Endothelial cell of umbilical vein (primary cell): ENCODE measurements around the gene TSPOAP1. TPM values are rescaled to one million over a fixed set of nuclear protein-coding genes. Genes with fewer than 3 reads are reported as not detected.

Experiments
- BruUV-seq: library from RNA; stranded (reverse); fragments of 400-500 nt; replicated peaks from 2 replicates; lab custom pipeline; 2021; lab: Mats Ljungman, UMichigan
- CTCF ChIA-PET: fragments of 300-600, 350-600 bp; sonication (Branson Sonifier 250); formaldehyde crosslinking; loops from one replicate; lab custom pipeline; 2021; ENCODE audit warnings: antibody characterized with exemption, inconsistent platforms; lab: Charles Lee
- POLR2A ChIA-PET: fragments of 300-600, 350-600 bp; sonication (Branson Sonifier 250); formaldehyde crosslinking; loops from one replicate; lab custom pipeline; 2021; ENCODE audit warnings: antibody characterized with exemption, inconsistent platforms; lab: Charles Lee
- DNase-seq: peaks from one replicate; pipeline ENCODE4 v3.0.0-alpha.2; 2011; ENCODE audit warnings: low read depth, low spot score
- FAIRE-seq: peaks from 2 replicates; lab custom pipeline; 2011; peaks lifted over from hg19 to GRCh38; lab: Jason Lieb, UNC
- H2AFZ ChIP-seq: 2 replicates; pipeline ENCODE4 v1.6.0; 2012; ENCODE audit warnings: low read depth, low read length, control low read depth, inconsistent platforms
- H3K27ac ChIP-seq: 2 replicates; pipeline ENCODE4 v1.5.1; 2011; ENCODE audit warnings: low read depth, mild to moderate bottlenecking, control low read depth, low read length, moderate library complexity; ENCODE audit not compliant: insufficient read depth
- H3K27me3 ChIP-seq, 2 experiments: 2 replicates each; pipeline versions ENCODE4 v1.6.0 to v1.6.1; 2011; ENCODE audit warnings: low read length in 2 of 2, mixed read lengths in 1 of 2; ENCODE audit not compliant: control insufficient read depth in 2 of 2, insufficient read depth in 2 of 2
- H3K36me3 ChIP-seq, 2 experiments: 2 replicates in 1 of 2; 3 replicates in 1 of 2; pipeline ENCODE4 v1.5.1; 2011; ENCODE audit warnings: low read length in 2 of 2, mild to moderate bottlenecking in 1 of 2, moderate library complexity in 1 of 2; ENCODE audit not compliant: control insufficient read depth in 2 of 2, insufficient read depth in 2 of 2; ENCODE audit errors: extremely low read depth in 1 of 2
- H3K4me1 ChIP-seq: 3 replicates; pipeline ENCODE4 v1.5.1; 2011; ENCODE audit warnings: mild to moderate bottlenecking, low read length; ENCODE audit not compliant: control insufficient read depth, insufficient read depth; ENCODE audit errors: extremely low read depth
- H3K4me2 ChIP-seq: 2 replicates; pipeline ENCODE4 v1.6.1; 2011; ENCODE audit warnings: low read length, control low read depth, mixed read lengths; ENCODE audit not compliant: insufficient read depth
- H3K4me3 ChIP-seq, 3 experiments: fragments of 200-600 bp in 1 of 3; sonication (generic), shearing (Covaris generic) in 1 of 3; replicated peaks in 1 of 3; 2 replicates each; pipeline ENCODE4 v1.5.1; 2011 to 2016; ENCODE audit warnings: control low read depth in 3 of 3, low read length in 3 of 3, mild to moderate bottlenecking in 2 of 3, inconsistent platforms in 1 of 3, low read depth in 1 of 3, moderate library complexity in 1 of 3; ENCODE audit not compliant: insufficient read depth in 1 of 3
- H3K79me2 ChIP-seq: 2 replicates; pipeline ENCODE4 v1.6.0; 2012; ENCODE audit warnings: low read length, inconsistent platforms; ENCODE audit not compliant: control insufficient read depth, insufficient read depth
- H3K9ac ChIP-seq: replicated peaks from 2 replicates; pipeline ENCODE3; 2011; ENCODE audit warnings: low read length, control low read depth; ENCODE audit not compliant: insufficient read depth; ENCODE audit errors: extremely low read depth
- H3K9me1 ChIP-seq: replicated peaks from 3 replicates; pipeline ENCODE4 v1.6.0; 2011; ENCODE audit warnings: mild to moderate bottlenecking, low read length; ENCODE audit not compliant: control insufficient read depth, insufficient read depth; ENCODE audit errors: extremely low read depth
- H3K9me3 ChIP-seq: replicated peaks from 2 replicates; pipeline ENCODE4 v1.5.1; 2012; ENCODE audit warnings: low read length, inconsistent platforms; ENCODE audit not compliant: control insufficient read depth, insufficient read depth
- H4K20me1 ChIP-seq: replicated peaks from 2 replicates; pipeline ENCODE3; 2011; ENCODE audit warnings: mild to moderate bottlenecking, low read length; ENCODE audit not compliant: control insufficient read depth, insufficient read depth; ENCODE audit errors: extremely low read depth
- EZH2 ChIP-seq: IDR thresholded peaks from 2 replicates; pipeline ENCODE4 v1.6.1; 2012; ENCODE audit warnings: borderline replicate concordance, low read depth, mild to moderate bottlenecking, moderate library complexity, low read length, inconsistent platforms; ENCODE audit not compliant: severe bottlenecking
- FOS ChIP-seq: IDR thresholded peaks from 2 replicates; pipeline ENCODE4 v1.6.1; 2011; ENCODE audit warnings: mild to moderate bottlenecking, low read length, moderate library complexity, borderline replicate concordance; ENCODE audit not compliant: insufficient read depth
- GATA2 ChIP-seq: IDR thresholded peaks from 2 replicates; pipeline ENCODE4 v1.7.0; 2011; ENCODE audit warnings: low read depth, mild to moderate bottlenecking, moderate library complexity, mixed read lengths, low read length; ENCODE audit not compliant: insufficient read length, insufficient read depth
- MAX ChIP-seq: IDR thresholded peaks from 2 replicates; pipeline ENCODE4 v1.6.1; 2011; ENCODE audit not compliant: insufficient read depth, insufficient read length
- POLR2A ChIP-seq: IDR thresholded peaks from 2 replicates; pipeline ENCODE4 v1.6.1; 2012; ENCODE audit warnings: low read depth, mild to moderate bottlenecking, control low read depth, low read length
- POLR2AphosphoS5 ChIP-seq: IDR thresholded peaks from 2 replicates; pipeline ENCODE4 v1.6.1; 2012; ENCODE audit warnings: low read depth, mild to moderate bottlenecking, control low read depth, low read length, moderate library complexity; ENCODE audit not compliant: insufficient read depth
- dilution Hi-C: fragments of 300-500 bp; cut with MboI; formaldehyde crosslinking; loops from one replicate; pipeline ENCODE4 v1.15.0; 2019; ENCODE audit warnings: low sequenced_read_pairs; ENCODE audit not compliant: extremely low pct_ligation_motif_present
- intact Hi-C: fragments of 100-400 bp; cut with micrococcal nuclease; formaldehyde crosslinking; loops from one replicate; pipeline ENCODE4 v1.10.0; 2022
- polyA plus RNA-seq, 4 experiments: library from polyadenylated mRNA; depleted of rRNA in 3 of 4; stranded (reverse) in 3 of 4; unstranded in 1 of 4; fragments of >200 nt; gene quantifications; 2 replicates each; pipeline versions ENCODE4 v1.2.1 to v1.2.3, GENCODE V29; 2011 to 2012; ENCODE audit warnings: missing spikeins in 1 of 4
- total RNA-seq: library from RNA; stranded (reverse); gene quantifications from 2 replicates; pipeline ENCODE4 v1.2.3, GENCODE V29; 2021
- TF ChIP-seq, protein P1 (sequence below), 2 donors: IDR thresholded peaks; 1 replicate in 1 of 2; 2 replicates in 1 of 2; pipeline ENCODE4 v1.5.1; 2011; ENCODE audit warnings: low read length in 2 of 2, mild to moderate bottlenecking in 2 of 2, moderate library complexity in 2 of 2, control low read depth in 1 of 2, inconsistent platforms in 1 of 2, low read depth in 1 of 2; ENCODE audit not compliant: insufficient read depth in 1 of 2; ENCODE audit errors: extremely low read depth in 1 of 2

The TSPOAP1 gene
- total and polyA plus RNA-seq, 2 donors (not counting 3 experiments of a cell fraction or from before 2014, with no cell fraction given): not detected

DNA sequence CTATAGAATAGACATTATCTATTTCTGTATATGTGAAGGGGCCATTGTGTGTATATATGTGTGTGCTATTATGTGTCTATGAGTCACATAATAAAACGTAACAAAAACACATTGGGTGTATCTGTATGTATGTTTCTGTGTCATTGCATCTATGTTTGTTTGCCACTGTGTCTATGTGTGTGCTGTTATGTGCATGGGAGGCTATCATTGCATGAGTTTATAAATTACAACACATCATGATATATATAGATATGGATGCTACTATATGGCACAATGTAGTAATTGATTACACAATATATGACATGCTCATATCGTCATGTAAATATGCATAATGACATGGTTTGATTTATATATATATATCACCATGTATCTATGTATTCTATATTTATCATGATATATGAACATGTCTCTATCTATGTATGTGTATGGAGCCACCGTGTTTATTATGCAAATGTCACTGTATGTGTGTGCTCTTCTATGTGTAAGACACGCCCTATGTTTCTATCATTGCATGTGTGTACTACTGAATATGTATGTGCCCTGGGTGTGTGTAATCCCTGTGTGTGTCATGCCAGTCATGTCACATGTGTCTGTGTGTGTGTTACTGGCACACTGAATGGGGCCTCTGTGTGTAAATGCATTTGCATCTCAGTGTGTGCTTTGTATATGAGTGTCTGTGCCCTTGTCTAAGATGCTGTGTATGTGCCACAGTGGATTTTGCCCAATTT is 1.4 kb upstream of the TSPOAP1 start:
- CTCF ChIA-PET: no interaction called here
- Histone ChIP-seq H3K27ac (no peak overlapping the region), H4K20me1 (no peaks in the 10 kb centered on the region), H3K9me3 (no peaks in the 10 kb centered on the region), H2AFZ (no peak overlapping the region), H3K4me1 (no peaks in the 10 kb centered on the region), H3K9me1 (no peaks in the 10 kb centered on the region), H3K4me3 (no peak overlapping the region), H3K79me2 (no peaks in the 10 kb centered on the region), H3K36me3 (no peaks in the 10 kb centered on the region), H3K4me2 (no peak overlapping the region), H3K9ac (no peak overlapping the region), H3K27me3 (peaks cover 6 to 7% of the 10 kb centered on the region in 2 experiments)
- FAIRE-seq (no peak), DNase-seq (no peak)
- dilution Hi-C loops (no loop called here), intact Hi-C loops (no loop called here)
- TF ChIP-seq FOS (no peak), POLR2AphosphoS5 (no peak)
- no TSS peak for BruUV-seq
- POLR2A ChIA-PET: no interaction called here

DNA sequence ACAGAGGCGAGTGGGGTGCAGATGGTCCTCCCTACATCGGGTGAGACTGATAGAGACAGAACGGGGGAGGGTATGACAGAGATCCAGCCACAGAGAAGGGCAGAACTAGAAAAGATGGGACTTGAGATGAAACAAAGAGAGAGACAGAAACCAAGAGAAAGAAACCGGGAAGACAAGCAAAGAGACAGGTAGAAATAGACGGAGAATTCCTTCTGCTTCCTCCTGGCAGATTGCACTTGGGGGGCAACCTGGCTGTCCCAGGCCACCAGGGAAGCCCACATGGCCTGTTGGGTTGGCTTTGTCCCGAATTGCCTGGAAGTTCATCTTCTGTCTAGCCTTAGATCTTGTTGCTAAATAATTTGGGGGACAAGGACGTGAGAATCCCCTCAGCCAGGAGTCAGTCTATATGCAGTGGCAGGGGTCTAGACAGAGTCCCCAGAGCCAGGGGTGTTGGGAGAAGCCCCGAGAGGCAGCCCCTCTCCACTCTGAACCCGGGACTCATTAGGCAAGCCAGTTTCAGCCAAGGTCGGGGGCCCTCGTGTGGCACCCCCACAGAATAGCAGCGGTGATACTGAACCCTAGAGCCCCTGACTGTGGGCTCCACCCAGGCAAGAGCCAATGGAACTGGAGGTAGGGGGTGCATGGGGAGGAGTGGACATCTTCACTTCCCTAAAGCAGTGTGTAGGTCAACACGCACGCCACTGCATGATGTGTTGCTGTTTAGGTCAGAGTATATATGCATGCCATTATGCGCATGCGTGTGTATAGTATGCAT is 627 bp upstream of the TSPOAP1 start:
- BruUV-seq: no TSS peak
- H3K9ac ChIP-seq: no peak overlapping the region
- peaks cover 13 to 14% of the 10 kb centered on the region in 2 experiments for H3K27me3 ChIP-seq
- H3K27ac ChIP-seq: no peak overlapping the region
- dilution Hi-C loops: no loop called here
- H3K79me2 ChIP-seq: no peaks in the 10 kb centered on the region
- DNase-seq: no peak
- intact Hi-C loops: no loop called here
- H4K20me1 ChIP-seq: no peaks in the 10 kb centered on the region
- no peaks in the 10 kb centered on the region for H3K4me1 ChIP-seq
- H3K4me2 ChIP-seq: no peak overlapping the region
- H3K9me1 ChIP-seq: no peaks in the 10 kb centered on the region
- no peak overlapping the region for H3K4me3 ChIP-seq
- ChIA-PET POLR2A (no interaction called here), CTCF (interaction anchor here (1.9 kb wide), 1 partner anchor 21 kb away, joined by 5 read pairs; no protein-coding TSS in a partner anchor)
- no peak overlapping the region for H2AFZ ChIP-seq
- no peak for TF ChIP-seq POLR2A
- no peak for TF ChIP-seq POLR2AphosphoS5
- no peak for TF ChIP-seq MAX
- no peak for TF ChIP-seq EZH2
- TF ChIP-seq, protein P1, sequence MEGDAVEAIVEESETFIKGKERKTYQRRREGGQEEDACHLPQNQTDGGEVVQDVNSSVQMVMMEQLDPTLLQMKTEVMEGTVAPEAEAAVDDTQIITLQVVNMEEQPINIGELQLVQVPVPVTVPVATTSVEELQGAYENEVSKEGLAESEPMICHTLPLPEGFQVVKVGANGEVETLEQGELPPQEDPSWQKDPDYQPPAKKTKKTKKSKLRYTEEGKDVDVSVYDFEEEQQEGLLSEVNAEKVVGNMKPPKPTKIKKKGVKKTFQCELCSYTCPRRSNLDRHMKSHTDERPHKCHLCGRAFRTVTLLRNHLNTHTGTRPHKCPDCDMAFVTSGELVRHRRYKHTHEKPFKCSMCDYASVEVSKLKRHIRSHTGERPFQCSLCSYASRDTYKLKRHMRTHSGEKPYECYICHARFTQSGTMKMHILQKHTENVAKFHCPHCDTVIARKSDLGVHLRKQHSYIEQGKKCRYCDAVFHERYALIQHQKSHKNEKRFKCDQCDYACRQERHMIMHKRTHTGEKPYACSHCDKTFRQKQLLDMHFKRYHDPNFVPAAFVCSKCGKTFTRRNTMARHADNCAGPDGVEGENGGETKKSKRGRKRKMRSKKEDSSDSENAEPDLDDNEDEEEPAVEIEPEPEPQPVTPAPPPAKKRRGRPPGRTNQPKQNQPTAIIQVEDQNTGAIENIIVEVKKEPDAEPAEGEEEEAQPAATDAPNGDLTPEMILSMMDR (IDR thresholded peaks at IDR 0.05; ENCODE audit: extremely low read depth in 1 of 2, insufficient read depth in 1 of 2, low read depth in 1 of 2, low read length in 2 of 2): peak in 1 of 2 donors; percentile 18
- TF ChIP-seq GATA2: no peak
- H3K36me3 ChIP-seq: no peaks in the 10 kb centered on the region
- peak; percentile 40 for FAIRE-seq
- H3K9me3 ChIP-seq: no peaks in the 10 kb centered on the region
